ENCODE results near the gene LYL1.

The LYL1 gene

DNA sequence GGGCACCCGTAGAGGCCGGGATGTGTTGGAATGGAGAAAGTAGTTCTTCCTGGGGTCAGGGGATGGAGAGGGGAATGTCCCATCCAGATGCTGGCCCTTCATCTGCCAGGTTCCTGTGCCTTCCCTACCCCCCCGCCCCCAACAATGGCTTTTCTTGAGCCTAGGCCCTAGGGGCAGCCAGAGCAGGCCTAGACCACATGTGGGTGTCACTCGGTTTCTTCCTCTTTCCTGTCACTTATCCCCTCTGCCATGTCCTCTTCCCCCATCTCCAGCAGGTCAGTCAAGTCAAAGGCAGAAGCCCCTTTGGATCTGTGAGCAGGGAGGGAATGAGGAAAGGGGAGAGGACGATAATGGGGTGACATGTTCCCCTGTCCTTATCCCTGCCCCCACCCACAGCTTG is 36.4 kb downstream of the LYL1 start:
- no peak overlapping the region for H3K4me3 ChIP-seq (replicated peaks; ENCODE audit: low read depth, low read length)
- no peak for DNase-seq (ENCODE audit: low read depth)
- TF ChIP-seq CTCF (IDR thresholded peaks at IDR 0.05; ENCODE audit: low read length, missing control alignments), result no peak

GRCh38 chr19:13064092-13064489 is 38.6 kb downstream of the LYL1 start:
- no peak for DNase-seq (ENCODE audit: low read depth)
- TF ChIP-seq CTCF (IDR thresholded peaks at IDR 0.05; ENCODE audit: low read length, missing control alignments), result no peak
- no peak overlapping the region for H3K4me3 ChIP-seq (replicated peaks; ENCODE audit: low read depth, low read length)

DNA sequence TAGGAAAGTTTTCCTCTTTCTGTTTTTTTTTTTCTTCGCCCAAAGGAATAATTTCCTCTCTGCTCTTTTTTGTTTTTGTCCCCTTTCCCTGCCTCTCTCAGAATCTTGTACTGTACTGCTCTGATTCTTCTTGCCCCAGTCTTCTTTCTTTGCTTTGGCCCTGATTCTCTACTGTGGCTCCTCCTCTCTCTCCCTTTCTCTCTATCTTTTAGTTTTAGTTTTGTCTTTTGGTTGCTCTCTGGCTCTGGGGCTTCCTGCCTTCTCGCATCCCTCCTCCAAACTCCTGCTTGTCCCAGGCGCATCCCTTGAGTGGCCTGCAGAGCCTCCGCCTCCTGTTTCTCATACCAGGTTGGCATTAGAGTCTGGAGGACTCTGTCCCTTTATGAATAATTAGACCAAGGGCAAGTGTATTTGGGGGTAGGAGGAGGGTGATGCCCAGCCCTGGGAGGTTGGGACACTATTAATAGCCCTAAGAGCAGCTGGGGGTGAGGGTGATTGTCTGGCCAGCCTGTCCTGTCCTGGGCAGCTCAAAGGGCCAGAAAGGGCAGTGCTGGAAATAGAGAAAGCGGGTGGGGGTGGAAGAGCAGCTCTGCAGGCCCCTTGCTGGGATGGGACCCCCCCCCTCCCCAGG is 39.1 kb downstream of the LYL1 start:
- no peak for TF ChIP-seq CTCF (IDR thresholded peaks at IDR 0.05; ENCODE audit: low read length, missing control alignments)
- DNase-seq (ENCODE audit: low read depth), result no peak
- no peak overlapping the region for H3K4me3 ChIP-seq (replicated peaks; ENCODE audit: low read depth, low read length)

GRCh38 chr19:13062317-13062716 is 40.3 kb downstream of the LYL1 start:
- no peak overlapping the region for H3K4me3 ChIP-seq (replicated peaks; ENCODE audit: low read depth, low read length)
- no peak for TF ChIP-seq CTCF (IDR thresholded peaks at IDR 0.05; ENCODE audit: low read length, missing control alignments)
- no peak for DNase-seq (ENCODE audit: low read depth)

GRCh38 chr19:13060964-13061927 is 41.4 kb downstream of the LYL1 start:
- peak; percentile 78 for DNase-seq (ENCODE audit: low read depth)
- H3K4me3 ChIP-seq (replicated peaks; ENCODE audit: low read depth, low read length), result peak overlapping the region; percentile 26
- TF ChIP-seq CTCF (IDR thresholded peaks at IDR 0.05; ENCODE audit: low read length, missing control alignments), result peak; percentile 86

- TF ChIP-seq CTCF (IDR thresholded peaks at IDR 0.05; ENCODE audit: low read length, missing control alignments), result no peak
- DNase-seq (ENCODE audit: low read depth), result peak; percentile 19
- no peak overlapping the region for H3K4me3 ChIP-seq (replicated peaks; ENCODE audit: low read depth, low read length)
These were observed 42.3 kb downstream of the LYL1 start for GRCh38 chr19:13060233-13060963.

Measured in fibroblast of pulmonary artery (primary cell).